VCaP (cell line): ENCODE results near the gene PPP6R2.

Experiments
- H3K27ac ChIP-seq: fragments of 450-650 bp; 2 replicates; pipeline ENCODE4 v1.5.1; 2017
- TF ChIP-seq, protein P1 (sequence below): fragments of 450-650 bp; conservative IDR thresholded peaks from 2 replicates; pipeline ENCODE4 v1.5.1; 2017; ENCODE audit warnings: mild to moderate bottlenecking, moderate library complexity

PPP6R2 gene

DNA sequence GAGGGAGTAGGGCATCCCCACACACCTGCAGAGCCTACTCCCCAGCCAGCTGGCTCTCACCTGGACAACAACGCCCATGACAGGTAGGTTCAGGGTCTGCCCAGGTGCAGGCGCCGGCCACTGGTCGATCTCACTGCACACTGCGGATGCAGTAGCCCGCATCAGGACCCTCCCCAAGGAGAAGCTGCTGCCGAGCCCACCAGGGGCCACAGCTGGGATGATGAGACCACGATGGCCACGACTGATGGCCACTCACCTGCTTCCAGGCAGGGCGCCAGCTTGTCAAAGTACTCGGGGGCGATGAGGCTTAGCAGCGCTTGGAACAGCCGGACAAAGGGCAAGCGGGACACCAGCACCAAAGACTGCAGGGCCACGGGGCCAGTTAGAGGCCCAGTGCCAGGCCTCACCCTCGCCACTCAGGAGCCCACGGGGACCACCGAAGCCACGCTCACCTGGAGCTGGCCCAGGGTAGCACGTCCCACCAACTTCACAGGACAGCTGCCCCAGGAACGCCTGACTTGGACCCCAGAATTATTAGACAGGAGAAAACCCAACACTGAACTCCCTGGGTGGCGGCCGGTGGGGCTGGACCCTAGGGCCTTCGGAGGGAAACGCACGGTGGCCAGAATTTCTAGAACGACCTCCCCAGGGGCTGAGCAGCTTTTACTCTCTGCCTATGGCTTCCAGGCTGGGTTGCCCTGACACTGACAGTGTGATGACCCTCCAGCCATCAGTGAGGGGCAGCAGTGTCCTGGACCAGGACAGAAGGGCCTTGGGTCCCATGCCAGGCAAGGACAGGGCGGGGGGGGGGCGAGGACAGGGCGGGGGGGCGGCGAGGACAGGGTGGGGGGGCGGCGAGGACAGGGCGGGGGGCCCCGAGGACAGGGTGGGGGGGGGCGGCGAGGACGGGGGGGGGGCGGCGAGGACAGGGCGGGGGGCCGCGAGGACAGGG lies 26.7 kb upstream of the PPP6R2 start:
- no peak overlapping the region for H3K27ac ChIP-seq
- TF ChIP-seq, protein P1, sequence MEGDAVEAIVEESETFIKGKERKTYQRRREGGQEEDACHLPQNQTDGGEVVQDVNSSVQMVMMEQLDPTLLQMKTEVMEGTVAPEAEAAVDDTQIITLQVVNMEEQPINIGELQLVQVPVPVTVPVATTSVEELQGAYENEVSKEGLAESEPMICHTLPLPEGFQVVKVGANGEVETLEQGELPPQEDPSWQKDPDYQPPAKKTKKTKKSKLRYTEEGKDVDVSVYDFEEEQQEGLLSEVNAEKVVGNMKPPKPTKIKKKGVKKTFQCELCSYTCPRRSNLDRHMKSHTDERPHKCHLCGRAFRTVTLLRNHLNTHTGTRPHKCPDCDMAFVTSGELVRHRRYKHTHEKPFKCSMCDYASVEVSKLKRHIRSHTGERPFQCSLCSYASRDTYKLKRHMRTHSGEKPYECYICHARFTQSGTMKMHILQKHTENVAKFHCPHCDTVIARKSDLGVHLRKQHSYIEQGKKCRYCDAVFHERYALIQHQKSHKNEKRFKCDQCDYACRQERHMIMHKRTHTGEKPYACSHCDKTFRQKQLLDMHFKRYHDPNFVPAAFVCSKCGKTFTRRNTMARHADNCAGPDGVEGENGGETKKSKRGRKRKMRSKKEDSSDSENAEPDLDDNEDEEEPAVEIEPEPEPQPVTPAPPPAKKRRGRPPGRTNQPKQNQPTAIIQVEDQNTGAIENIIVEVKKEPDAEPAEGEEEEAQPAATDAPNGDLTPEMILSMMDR = no peak

DNA sequence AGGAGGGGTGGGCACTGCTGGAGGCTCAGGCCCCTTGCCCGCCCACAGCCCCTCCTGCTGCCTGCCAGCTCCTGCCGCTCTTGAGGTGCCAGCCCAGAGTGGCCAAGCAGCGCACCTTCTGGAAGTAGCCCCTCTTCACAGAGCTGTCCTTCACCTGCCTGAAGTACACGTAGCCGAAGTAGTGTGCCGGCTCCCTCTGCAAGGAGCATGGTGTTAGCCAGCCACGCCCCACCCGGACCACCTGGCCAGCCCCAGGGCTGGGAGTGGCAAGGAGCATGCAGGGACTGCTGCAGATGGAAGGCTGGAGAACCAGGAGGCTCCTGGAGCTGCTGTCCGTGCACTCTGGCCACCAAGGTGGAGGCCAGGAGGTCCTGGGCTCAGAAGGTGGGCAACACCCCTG lies 25.9 kb upstream of the PPP6R2 start:
- no peak overlapping the region for H3K27ac ChIP-seq
- TF ChIP-seq, protein P1 = no peak

DNA sequence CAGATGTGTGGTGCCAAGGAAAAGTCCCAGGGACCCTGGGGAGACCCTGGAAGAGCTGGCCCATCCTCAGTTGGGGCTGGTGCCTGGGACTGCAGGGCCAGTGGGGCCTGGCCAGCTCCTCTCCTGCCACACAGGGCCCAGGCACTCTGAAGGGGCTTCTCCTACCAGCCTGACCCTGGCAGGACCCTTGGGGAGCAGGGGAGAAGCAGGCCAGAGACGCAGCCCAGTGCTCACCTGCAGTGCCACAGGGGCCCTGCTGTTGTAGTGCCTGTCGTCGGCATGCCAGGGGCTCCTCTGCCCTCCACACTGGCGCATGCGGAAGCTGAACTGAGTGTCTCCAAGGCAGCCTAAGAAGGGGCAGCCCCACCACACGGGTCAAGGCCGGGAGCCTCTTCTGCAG lies 25.5 kb upstream of the PPP6R2 start:
- TF ChIP-seq, protein P1 = no peak
- no peak overlapping the region for H3K27ac ChIP-seq

DNA sequence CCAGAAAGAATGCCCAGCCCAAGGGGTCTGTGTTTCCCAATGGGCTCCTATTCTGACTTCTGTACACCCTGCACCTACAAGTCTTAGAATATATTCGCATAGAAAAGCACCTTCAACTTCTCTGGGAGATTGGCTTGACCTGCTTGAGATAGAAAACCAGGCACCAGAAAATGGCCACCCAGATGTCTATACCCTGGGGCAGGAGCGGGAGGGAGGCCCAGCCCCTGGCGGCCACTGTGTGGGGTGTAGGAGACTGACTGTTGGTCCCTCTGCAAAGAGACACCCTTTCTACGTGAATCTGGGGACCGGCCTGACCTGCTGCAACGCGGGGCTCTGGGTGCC lies 24.8 kb upstream of the PPP6R2 start:
- H3K27ac ChIP-seq = no peak overlapping the region
- TF ChIP-seq, protein P1 = no peak

DNA sequence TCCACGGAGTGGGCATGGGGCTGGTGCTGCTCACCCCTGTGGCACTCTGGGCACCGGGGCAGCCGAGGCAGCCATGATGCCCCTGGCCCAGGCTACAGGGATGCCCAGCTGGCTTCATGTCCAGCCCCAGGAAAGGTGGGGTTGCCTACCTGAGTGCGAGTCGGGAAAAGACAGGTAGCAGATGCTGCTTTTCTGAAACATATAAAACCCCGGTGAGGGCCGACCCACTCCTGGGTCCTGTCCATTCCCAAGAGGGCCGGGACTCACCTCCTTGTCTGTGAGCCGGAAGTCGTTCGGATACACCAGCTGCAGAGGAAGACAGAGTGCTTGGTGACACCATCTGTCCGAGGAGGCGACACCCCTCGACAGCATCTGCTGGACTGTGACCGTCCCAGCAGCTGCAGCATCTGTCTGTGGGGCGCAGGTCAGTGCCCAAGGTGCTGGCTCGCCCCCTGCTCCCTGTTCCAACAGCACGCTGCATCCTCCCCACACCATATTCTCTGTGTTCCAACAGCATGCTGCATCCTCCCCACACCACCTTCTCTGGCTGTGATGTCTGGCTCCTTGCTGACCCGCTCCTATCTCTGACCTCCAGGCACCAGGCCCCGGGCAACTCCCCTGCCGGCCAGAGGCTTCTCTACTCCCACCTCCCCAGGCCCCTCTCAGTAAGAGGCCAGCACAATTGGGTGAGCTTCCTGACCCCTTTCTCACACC lies 24.3 kb upstream of the PPP6R2 start:
- TF ChIP-seq, protein P1 = no peak
- no peak overlapping the region for H3K27ac ChIP-seq

DNA sequence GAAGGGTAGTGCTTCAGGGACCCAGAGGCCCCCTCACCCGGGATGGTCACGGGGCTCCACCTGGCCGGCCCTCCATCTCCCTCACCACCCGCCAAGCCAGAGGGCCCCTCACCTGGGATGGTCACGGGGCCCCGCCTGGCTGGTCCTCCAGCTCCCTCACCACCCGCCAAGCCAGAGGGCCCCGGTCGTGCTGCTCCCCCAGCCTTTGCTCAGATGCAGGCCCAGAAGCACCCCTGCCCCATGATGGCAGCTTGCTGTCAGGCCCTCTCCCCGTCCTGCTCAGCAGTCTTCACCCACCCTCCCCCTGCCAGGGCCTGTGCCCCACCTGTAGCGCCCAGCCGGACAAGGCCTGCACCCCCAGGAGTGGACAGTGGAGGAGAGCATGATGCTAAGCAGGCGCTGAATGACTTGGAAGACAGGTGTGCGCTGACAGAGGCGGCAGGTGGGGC lies 23.6 kb upstream of the PPP6R2 start:
- no peak overlapping the region for H3K27ac ChIP-seq

DNA sequence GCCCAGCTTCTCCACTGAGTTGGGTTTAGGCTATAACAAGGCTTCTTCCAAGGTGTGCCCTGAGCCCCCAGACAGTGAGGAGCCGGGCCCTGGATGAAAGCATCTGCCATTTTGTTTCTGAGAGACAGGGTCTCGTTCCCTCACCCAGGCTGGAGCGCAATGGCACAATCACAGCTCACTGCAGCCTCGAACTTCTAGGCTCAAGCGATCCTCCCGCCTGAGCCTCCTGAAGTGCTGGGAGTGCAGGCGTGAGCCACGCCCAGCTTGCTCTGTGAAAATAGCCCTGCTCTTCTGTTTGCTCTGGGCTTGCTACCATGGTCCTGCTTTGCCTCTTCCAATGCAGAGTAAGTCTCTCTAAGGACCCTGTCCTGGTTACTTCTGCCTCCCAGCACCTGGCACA lies 23.0 kb upstream of the PPP6R2 start:
- no peak overlapping the region for H3K27ac ChIP-seq
- TF ChIP-seq, protein P1 = no peak

More for the DNA sequence above, 23.6 kb upstream of the PPP6R2 start:
- TF ChIP-seq, protein P1 = no peak
